K562 (cell line): ENCODE results near the gene CLCN6. TPM values are rescaled to one million over a fixed set of nuclear protein-coding genes. Genes with fewer than 3 reads are reported as not detected.

Source experiments
- CREB3 ChIP-seq: fragments of 450-650 bp; conservative IDR thresholded peaks from 2 replicates; pipeline ENCODE4 v1.6.1; 2016; ENCODE audit warnings: missing genetic modification characterization, low read depth, mild to moderate bottlenecking, missing compliant biosample characterization, moderate library complexity
- FOXK2 ChIP-seq, 2 experiments: fragments of 450-650 bp; IDR thresholded peaks in 1 of 2; conservative IDR thresholded peaks in 1 of 2; 2 replicates each; pipeline ENCODE4 v1.6.1; 2016; ENCODE audit warnings: low read depth in 2 of 2, mild to moderate bottlenecking in 1 of 2
- KLF6 ChIP-seq: fragments of 250-450 bp; sonication (Bioruptor Pico); IDR thresholded peaks from 2 replicates; pipeline ENCODE4 v1.4.0; 2020; ENCODE audit warnings: mild to moderate bottlenecking, moderate library complexity, borderline replicate concordance
- MBD2 ChIP-seq: sonication (generic); IDR thresholded peaks from 2 replicates; pipeline ENCODE4 v1.6.1; 2016; ENCODE audit warnings: low read depth, borderline replicate concordance
- MCM3 ChIP-seq: fragments of 450-650 bp; IDR thresholded peaks from 2 replicates; pipeline ENCODE4 v1.6.1; 2016
- NFIC ChIP-seq: fragments of 450-650 bp; IDR thresholded peaks from 2 replicates; pipeline ENCODE4 v1.6.1; 2017; ENCODE audit warnings: mild to moderate bottlenecking, inconsistent platforms
- PTTG1 ChIP-seq: fragments of 450-650 bp; IDR thresholded peaks from 2 replicates; pipeline ENCODE4 v1.6.1; 2016; ENCODE audit warnings: low read depth, mild to moderate bottlenecking, missing genetic modification characterization, missing compliant biosample characterization
- SIX5 ChIP-seq, 2 experiments: IDR thresholded peaks; 2 replicates each; pipeline ENCODE4 v1.6.1; 2011; ENCODE audit warnings: low read length in 2 of 2, borderline replicate concordance in 1 of 2, low read depth in 1 of 2, mild to moderate bottlenecking in 1 of 2, moderate library complexity in 1 of 2; ENCODE audit not compliant: insufficient read depth in 1 of 2
- SMARCB1 ChIP-seq: IDR thresholded peaks from 2 replicates; pipeline ENCODE4 v1.6.1; 2011; ENCODE audit warnings: improper control_type of control experiment, low read depth; ENCODE audit not compliant: insufficient read length
- XRCC3 ChIP-seq: fragments of 450-650 bp; IDR thresholded peaks from 2 replicates; pipeline ENCODE4 v1.6.1; 2017; ENCODE audit warnings: mild to moderate bottlenecking, moderate library complexity
- ZNF146 ChIP-seq: IDR thresholded peaks from one replicate; pipeline ENCODE4 v1.6.1; 2018; ENCODE audit warnings: missing compliant biosample characterization; ENCODE audit not compliant: unreplicated experiment
- ZNF174 ChIP-seq: fragments of 250-450 bp; sonication (Bioruptor Pico); IDR thresholded peaks from 2 replicates; pipeline ENCODE4 v1.4.0; 2020; ENCODE audit warnings: mild to moderate bottlenecking
- ZNF436 ChIP-seq: fragments of 250-450, 450-650 bp; sonication (Bioruptor Pico); formaldehyde crosslinking; IDR thresholded peaks from 2 replicates; pipeline ENCODE4 v1.7.0; 2020; ENCODE audit warnings: mild to moderate bottlenecking
- polyA plus RNA-seq, 8 experiments: library from polyadenylated mRNA; depleted of rRNA in 4 of 8; stranded (reverse) in 5 of 8; unstranded in 3 of 8; fragments of >200 nt; fragmentation: Nextera tagmentation in 2 of 8; fragmentation: Illumina TruSeq in 1 of 8; extraction: Ambion mirVana in 2 of 8; extraction: Trizol in 1 of 8; gene quantifications; 2 replicates each; pipeline versions ENCODE4 v1.2.1 to v1.2.3, GENCODE V29; 2011 to 2014; ENCODE audit warnings: inconsistent platforms in 1 of 8, missing spikeins in 1 of 8
- total RNA-seq, 7 experiments: library from RNA; depleted of rRNA in 6 of 7; stranded (reverse); fragments of >200 nt in 6 of 7; fragmentation: Illumina TruSeq in 2 of 7; extraction: Trizol in 2 of 7; gene quantifications; 2 replicates each; pipeline versions ENCODE4 v1.2.1 to v1.2.3, GENCODE V29; 2011 to 2021; ENCODE audit warnings: low replicate concordance in 1 of 7
- TF ChIP-seq, protein P1 (sequence below): fragments of 450-650 bp; conservative IDR thresholded peaks from 2 replicates; pipeline ENCODE4 v1.6.1; 2016; ENCODE audit warnings: missing genetic modification characterization, low read depth, mild to moderate bottlenecking, control low read depth, missing compliant biosample characterization
- TF ChIP-seq, protein P2 (sequence below): fragments of 250-450 bp; sonication (Bioruptor Pico); IDR thresholded peaks from 2 replicates; pipeline ENCODE4 v1.8.0; 2022; ENCODE audit warnings: moderate library complexity, mild to moderate bottlenecking, inconsistent platforms
- TF ChIP-seq, protein P3 (sequence below): fragments of 200-800 bp; sonication (Bioruptor generic); IDR thresholded peaks from 2 replicates; pipeline ENCODE4 v1.6.1; 2017; ENCODE audit warnings: missing genetic modification characterization, missing compliant biosample characterization

CLCN6 gene
- total and polyA plus RNA-seq, 9 of the 15 experiments (the other 6 are each of a cell fraction or from before 2014, with no cell fraction given): 2.0 to 21.8 (median 13.6) TPM

DNA sequence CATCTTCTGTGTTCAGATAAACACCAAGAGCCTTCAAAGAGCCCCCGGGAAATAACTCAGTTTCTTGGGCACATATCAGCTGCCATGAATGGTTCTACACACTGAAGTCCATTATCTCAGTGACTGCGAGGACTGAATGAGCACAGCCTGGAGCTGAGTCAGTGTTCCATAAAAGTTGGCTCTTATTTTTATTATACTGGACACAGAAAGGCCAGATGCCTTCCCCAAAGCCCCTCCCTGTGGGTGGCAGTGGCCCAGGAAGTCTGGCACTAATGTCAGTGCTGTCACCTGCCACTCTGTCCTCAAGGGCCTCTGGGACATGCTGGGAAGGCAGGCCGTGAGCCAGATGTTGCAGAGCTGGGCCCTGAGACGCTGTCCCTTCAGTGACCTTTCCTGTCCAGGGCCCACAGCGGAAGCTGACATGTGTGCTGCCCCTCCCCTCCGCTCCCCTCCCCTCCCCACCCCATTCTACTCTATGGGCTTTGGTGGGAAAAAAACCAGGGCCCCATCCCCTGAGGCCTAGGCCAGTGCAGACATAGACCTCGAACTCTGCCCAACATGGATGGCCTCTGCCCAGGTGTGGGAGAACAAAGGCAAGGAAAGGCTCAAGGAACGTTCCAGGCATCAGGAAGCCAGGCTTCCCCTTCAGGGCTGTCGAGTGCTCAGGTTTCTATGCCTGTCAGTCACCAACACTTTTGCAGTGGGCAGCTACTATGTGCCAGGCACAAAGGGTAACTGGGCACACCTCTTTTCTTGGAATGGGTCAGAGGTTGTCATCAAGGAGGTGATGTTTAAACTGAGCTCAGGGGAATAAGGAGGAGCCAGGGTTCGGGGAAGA lies 75.1 kb downstream of the CLCN6 start (continued):
- TF ChIP-seq, protein P1, sequence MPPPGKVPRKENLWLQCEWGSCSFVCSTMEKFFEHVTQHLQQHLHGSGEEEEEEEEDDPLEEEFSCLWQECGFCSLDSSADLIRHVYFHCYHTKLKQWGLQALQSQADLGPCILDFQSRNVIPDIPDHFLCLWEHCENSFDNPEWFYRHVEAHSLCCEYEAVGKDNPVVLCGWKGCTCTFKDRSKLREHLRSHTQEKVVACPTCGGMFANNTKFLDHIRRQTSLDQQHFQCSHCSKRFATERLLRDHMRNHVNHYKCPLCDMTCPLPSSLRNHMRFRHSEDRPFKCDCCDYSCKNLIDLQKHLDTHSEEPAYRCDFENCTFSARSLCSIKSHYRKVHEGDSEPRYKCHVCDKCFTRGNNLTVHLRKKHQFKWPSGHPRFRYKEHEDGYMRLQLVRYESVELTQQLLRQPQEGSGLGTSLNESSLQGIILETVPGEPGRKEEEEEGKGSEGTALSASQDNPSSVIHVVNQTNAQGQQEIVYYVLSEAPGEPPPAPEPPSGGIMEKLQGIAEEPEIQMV (tag): no peak
- TF ChIP-seq MCM3 (no peak), FOXK2 (conservative IDR thresholded peaks at IDR 0.05 in 1 of 2, IDR thresholded peaks at IDR 0.05 in 1 of 2; ENCODE audit: low read depth in 2 of 2) (0 out of 4 replicates have a peak, but pooled peaks of 1 of the 2 experiments have one; percentile 18), SMARCB1 (no peak), ZNF174 (CRISPR knock-in tag) (no peak), ZNF146 (no peak), XRCC3 (no peak), KLF6 (CRISPR knock-in tag) (peak; percentile 65), SIX5 (IDR thresholded peaks at IDR 0.05; ENCODE audit: borderline replicate concordance in 1 of 2, insufficient read depth in 1 of 2, low read depth in 1 of 2, low read length in 2 of 2) (no peak), CREB3 (tag) (peak; percentile 88), PTTG1 (tag) (no peak), NFIC (0 out of 2 replicates have a peak, but pooled peaks have one; percentile 26), ZNF436 (CRISPR knock-in tag) (no peak), MBD2 (0 out of 2 replicates have a peak, but pooled peaks have one; percentile 37)
- TF ChIP-seq, protein P2, sequence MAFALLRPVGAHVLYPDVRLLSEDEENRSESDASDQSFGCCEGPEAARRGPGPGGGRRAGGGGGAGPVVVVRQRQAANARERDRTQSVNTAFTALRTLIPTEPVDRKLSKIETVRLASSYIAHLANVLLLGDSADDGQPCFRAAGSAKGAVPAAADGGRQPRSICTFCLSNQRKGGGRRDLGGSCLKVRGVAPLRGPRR (CRISPR knock-in tag): 0 out of 2 replicates have a peak, but pooled peaks have one; percentile 16
- TF ChIP-seq, protein P3, sequence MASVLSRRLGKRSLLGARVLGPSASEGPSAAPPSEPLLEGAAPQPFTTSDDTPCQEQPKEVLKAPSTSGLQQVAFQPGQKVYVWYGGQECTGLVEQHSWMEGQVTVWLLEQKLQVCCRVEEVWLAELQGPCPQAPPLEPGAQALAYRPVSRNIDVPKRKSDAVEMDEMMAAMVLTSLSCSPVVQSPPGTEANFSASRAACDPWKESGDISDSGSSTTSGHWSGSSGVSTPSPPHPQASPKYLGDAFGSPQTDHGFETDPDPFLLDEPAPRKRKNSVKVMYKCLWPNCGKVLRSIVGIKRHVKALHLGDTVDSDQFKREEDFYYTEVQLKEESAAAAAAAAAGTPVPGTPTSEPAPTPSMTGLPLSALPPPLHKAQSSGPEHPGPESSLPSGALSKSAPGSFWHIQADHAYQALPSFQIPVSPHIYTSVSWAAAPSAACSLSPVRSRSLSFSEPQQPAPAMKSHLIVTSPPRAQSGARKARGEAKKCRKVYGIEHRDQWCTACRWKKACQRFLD (CRISPR knock-in tag): peak; percentile 87
